HUES6 (cell line): ENCODE results near the gene RBM33.
"Not testable (repeated sequence)": the region's sequence is repeated elsewhere in the genome, so short reads cannot be mapped to it uniquely, and the experiment has no call there.

Experiments used
- H3K27ac ChIP-seq: 2 replicates; pipeline ENCODE4 v1.7.0; 2013; ENCODE audit warnings: low read depth, mild to moderate bottlenecking, low read length, inconsistent platforms
- H3K27me3 ChIP-seq: 2 replicates; pipeline ENCODE4 v1.6.1; 2013; ENCODE audit warnings: low read length; ENCODE audit not compliant: control insufficient read depth, insufficient read depth
- H3K36me3 ChIP-seq: 2 replicates; pipeline ENCODE4 v1.6.1; 2013; ENCODE audit warnings: low read length; ENCODE audit not compliant: control insufficient read depth, insufficient read depth
- H3K4me1 ChIP-seq: 2 replicates; pipeline ENCODE4 v1.6.1; 2013; ENCODE audit warnings: low read length; ENCODE audit not compliant: control insufficient read depth, insufficient read depth
- H3K4me3 ChIP-seq: 2 replicates; pipeline ENCODE4 v1.5.1; 2013; ENCODE audit warnings: low read depth, low read length
- H3K9ac ChIP-seq: one replicate; pipeline ENCODE4 v1.6.1; 2013; ENCODE audit warnings: mild to moderate bottlenecking, low read length
- H3K9me3 ChIP-seq: 2 replicates; pipeline ENCODE4 v1.6.1; 2013; ENCODE audit warnings: low read depth, low read length; ENCODE audit not compliant: control insufficient read depth, insufficient read depth

Gene RBM33

DNA sequence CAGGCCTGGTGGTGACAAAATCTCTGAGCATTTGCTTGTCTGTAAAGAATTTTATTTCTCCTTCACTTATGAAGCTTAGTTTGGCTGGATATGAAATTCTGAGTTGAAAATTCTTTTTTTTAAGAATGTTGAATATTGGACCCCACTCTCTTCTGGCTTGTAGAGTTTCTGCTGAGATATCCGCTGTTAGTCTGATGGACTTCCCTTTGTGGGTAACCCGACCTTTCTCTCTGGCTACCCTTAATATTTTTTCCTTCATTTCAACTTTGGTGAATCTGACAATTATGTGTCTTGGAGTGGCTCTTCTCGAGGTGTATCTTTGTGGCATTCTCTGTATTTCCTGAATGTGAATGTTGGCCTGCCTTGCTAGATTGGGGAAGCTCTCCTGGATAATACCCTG lies 46.2 kb downstream of the RBM33 start:
- not testable (repeated sequence) for H3K4me3 ChIP-seq, H3K9me3 ChIP-seq, H3K4me1 ChIP-seq, H3K27me3 ChIP-seq, H3K9ac ChIP-seq, H3K27ac ChIP-seq, H3K36me3 ChIP-seq

DNA sequence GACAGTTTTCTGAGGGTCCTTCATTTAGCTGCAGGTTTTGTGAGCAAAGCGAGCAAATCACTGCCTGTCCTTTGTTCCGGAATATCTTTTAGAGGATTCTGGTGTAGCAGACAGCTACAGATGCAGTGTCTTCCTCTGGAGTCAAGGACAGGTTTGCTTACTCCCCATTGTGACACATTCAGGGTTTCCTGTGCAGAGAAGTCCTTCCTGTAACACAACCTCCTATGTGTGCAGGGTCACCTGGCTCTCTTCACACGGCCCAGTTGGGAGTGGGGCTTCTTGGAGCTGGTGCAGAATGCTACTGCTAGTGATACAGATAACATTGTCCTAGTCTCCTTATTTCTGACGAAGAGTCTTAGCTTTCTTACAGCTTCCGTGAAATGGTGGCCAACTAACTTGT lies 47.9 kb downstream of the RBM33 start:
- no peak overlapping the region for H3K4me3 ChIP-seq
- H3K27ac ChIP-seq = no peak overlapping the region
- no peaks in the 10 kb centered on the region for H3K27me3 ChIP-seq
- no peaks in the 10 kb centered on the region for H3K9me3 ChIP-seq
- H3K4me1 ChIP-seq = no peaks in the 10 kb centered on the region
- H3K36me3 ChIP-seq = 0 out of 2 replicates have a peak, but pooled peaks cover 2% of the 10 kb centered on the region
- no peak overlapping the region for H3K9ac ChIP-seq

DNA sequence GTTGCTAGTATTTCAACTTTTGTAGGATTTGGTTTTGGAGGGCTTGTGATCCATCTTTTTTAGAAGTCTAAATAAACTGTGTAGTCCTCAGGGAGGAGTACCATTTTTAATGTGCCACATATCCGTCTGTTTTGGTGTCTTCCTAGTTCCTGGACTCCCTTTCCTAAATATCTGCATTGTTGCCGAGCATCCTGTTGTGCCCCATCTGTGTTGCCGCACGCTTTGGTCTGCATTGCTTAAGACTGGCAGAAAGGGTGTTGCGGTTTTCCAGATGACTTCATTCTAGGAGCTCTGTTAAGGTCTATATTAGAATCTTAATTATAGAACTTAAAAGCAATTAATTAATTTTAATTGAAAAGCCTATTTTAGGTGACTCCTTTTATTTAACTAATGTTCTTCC lies 49.4 kb downstream of the RBM33 start:
- Histone ChIP-seq H3K4me1 (no peaks in the 10 kb centered on the region), H3K4me3 (no peak overlapping the region), H3K9me3 (no peaks in the 10 kb centered on the region)

DNA sequence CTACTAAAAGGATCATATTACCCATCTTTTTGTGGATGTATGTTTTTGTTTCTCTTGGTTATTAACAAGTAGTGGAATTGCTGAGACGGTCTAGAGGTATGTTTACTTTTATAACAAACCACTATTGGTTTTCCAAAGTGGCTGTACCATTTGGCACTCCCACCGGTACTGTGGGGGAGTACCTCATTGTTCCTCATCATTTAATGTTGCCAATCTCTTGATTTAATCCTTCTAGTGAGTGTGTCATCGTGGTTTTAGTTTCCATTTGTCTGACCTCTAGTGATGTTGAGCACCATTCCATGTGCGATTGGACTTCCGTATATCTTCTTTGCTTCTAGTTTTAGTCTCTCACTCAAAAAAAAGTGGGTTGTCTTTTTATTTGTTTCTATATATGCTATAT lies 50.4 kb downstream of the RBM33 start:
- H3K9me3 ChIP-seq = no peaks in the 10 kb centered on the region
- H3K27me3 ChIP-seq = no peaks in the 10 kb centered on the region
- peaks cover 7% of the 10 kb centered on the region; the same call in 1 of the 2 replicates for H3K4me1 ChIP-seq
- no peak overlapping the region for H3K27ac ChIP-seq
- no peak overlapping the region for H3K9ac ChIP-seq
- no peak overlapping the region for H3K4me3 ChIP-seq
- H3K36me3 ChIP-seq = 0 out of 2 replicates have a peak, but pooled peaks cover 2% of the 10 kb centered on the region

More for the DNA sequence above, 49.4 kb downstream of the RBM33 start:
- H3K27ac ChIP-seq = no peak overlapping the region
- 0 out of 2 replicates have a peak, but pooled peaks cover 2% of the 10 kb centered on the region for H3K36me3 ChIP-seq
- H3K9ac ChIP-seq = no peak overlapping the region
- H3K27me3 ChIP-seq = no peaks in the 10 kb centered on the region

DNA sequence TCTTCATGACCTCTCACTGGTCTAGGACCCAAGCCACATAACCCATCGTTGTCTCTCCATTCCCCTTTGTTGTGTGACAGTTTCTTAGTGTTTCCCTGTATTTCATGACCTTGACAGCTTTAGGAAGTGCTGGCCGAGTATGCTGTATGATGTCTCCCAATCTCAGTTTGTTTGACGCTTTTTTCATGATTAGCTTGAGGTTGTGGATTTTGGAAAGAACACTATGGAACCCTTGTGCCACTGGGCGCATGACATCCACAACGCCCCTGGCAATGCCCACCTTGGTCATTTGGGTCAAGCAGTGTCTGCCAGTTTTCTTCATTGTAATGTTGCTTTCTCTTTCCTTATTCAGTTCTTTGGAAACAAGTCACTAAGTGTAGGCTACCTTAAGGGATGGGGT lies 52.3 kb downstream of the RBM33 start:
- H3K4me1 ChIP-seq = peaks cover 7% of the 10 kb centered on the region; the same call in 1 of the 2 replicates
- H3K27me3 ChIP-seq = no peaks in the 10 kb centered on the region
- no peak overlapping the region for H3K27ac ChIP-seq
- no peaks in the 10 kb centered on the region for H3K9me3 ChIP-seq
- peaks cover 15% of the 10 kb centered on the region for H3K36me3 ChIP-seq
- H3K9ac ChIP-seq = no peak overlapping the region
- no peak overlapping the region for H3K4me3 ChIP-seq

DNA sequence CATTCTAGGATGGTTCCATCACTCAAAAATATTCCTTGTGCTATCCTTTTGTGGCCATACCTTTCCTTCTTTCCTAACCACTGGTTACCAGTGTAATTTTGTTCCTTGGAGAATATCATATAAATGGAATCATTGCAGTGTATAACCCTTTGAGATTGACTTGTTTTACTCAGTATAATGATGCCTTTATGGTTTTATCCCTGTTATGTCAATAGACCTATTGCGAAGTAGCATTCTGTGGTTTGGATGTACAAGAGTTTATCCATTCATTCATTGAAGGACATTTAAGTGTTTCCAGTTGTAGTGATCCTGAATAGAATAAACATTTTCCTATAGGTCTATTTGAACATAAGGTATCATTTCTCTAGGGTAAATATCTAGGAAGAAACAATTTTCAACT lies 54.2 kb downstream of the RBM33 start:
- Histone ChIP-seq H3K27ac (no peak overlapping the region), H3K4me3 (no peak overlapping the region), H3K36me3 (peaks cover 33% of the 10 kb centered on the region), H3K9ac (no peak overlapping the region), H3K4me1 (peaks cover 7% of the 10 kb centered on the region; the same call in 1 of the 2 replicates), H3K9me3 (no peaks in the 10 kb centered on the region), H3K27me3 (no peaks in the 10 kb centered on the region)

DNA sequence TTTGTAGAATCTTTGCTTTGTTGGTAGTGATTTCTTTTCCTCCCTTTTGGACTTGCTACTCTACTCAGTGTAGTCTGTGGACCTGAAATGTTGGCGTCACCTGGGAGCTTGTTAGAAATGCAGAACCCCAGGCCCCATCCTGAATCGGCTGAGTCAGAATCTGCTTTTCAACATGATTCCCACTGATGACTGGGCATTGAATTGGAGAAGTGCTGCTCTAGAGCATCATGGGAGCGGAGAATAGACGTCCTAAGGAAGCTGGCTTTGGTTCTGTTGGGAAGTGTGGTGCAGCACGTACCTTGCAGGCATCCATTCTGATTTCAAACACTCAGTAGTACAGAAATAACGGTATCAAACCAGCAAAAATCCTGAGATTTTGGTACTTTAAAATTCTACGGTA lies 54.7 kb downstream of the RBM33 start:
- Histone ChIP-seq H3K27ac (no peak overlapping the region), H3K9ac (no peak overlapping the region), H3K4me1 (peaks cover 7% of the 10 kb centered on the region; the same call in 1 of the 2 replicates), H3K27me3 (no peaks in the 10 kb centered on the region), H3K4me3 (no peak overlapping the region), H3K9me3 (no peaks in the 10 kb centered on the region), H3K36me3 (peaks cover 38% of the 10 kb centered on the region)

DNA sequence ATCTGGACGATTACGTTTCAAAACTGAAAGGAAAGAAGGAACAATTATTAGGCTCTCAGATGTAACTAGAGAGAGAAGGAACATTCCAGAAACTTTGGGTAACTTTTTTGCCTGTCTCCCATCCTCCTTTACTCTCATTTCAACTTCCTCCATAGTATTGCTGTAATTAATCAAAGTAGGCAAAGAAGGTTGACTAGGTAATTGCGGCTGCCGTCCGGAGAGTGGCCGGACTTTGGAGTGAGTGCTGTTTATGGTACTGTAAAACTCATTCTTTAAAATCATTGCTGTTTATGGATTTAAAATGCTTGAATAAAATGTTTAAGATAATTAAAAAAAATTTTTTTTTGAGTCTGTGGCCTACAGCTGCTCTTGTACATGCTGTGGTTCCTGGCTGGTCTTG lies 56.4 kb downstream of the RBM33 start:
- Histone ChIP-seq H3K9me3 (no peaks in the 10 kb centered on the region), H3K9ac (no peak overlapping the region), H3K4me3 (no peak overlapping the region), H3K27ac (no peak overlapping the region), H3K36me3 (peaks cover 50% of the 10 kb centered on the region), H3K4me1 (peaks cover 7% of the 10 kb centered on the region; the same call in 1 of the 2 replicates), H3K27me3 (no peaks in the 10 kb centered on the region)

DNA sequence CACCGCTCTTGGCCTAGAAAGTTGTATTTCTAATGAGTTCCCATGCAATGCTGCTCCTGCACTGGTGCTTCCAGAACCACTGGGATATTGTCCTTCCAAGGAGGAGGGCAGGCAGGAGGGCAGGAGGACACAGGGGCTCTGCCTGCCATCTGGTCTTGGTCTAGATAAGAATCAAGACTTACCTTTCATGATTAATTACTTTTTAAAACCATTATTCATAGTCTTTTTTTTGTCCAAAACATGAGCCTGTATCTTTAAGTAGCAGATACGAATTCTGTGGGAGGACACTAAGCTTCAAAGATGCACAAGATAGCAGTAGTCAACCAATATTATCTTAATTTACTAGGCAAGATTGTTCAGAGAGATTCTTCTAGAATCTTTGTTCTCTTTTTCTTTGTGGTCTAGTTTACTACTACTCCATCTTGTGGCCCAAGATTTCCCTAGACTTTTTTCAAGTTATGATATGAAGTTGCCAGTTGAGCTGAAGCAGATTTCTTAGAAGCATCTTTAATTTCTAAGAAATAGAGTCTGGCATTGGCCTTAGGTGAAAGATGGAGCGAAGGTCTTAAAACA lies 57.6 kb downstream of the RBM33 start:
- H3K4me1 ChIP-seq = peaks cover 7% of the 10 kb centered on the region; the same call in 1 of the 2 replicates
- no peak overlapping the region for H3K27ac ChIP-seq
- H3K9me3 ChIP-seq = no peaks in the 10 kb centered on the region
- H3K4me3 ChIP-seq = no peak overlapping the region
- no peak overlapping the region for H3K9ac ChIP-seq
- no peaks in the 10 kb centered on the region for H3K27me3 ChIP-seq
- peaks cover 56% of the 10 kb centered on the region for H3K36me3 ChIP-seq

DNA sequence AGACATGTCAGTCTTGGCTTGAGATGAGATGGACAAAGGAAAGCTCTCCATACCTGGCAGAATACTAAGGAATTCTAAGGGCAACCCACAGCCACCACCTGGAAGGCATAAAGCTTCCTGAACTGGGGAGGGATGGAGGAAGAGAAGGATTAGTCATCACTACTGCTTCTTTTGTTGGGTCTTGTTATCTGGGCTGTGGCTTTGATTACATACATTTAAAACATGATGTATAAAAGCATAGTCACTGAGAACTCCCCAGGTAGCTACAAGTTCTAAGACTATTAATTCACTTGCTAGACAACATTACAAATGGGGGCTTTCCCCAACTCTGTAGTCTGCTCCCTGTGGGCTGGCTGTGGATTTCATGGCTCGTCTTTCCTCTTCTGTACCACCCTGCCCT lies 58.2 kb downstream of the RBM33 start:
- Histone ChIP-seq H3K27me3 (no peaks in the 10 kb centered on the region), H3K9ac (no peak overlapping the region), H3K9me3 (no peaks in the 10 kb centered on the region), H3K36me3 (peaks cover 62% of the 10 kb centered on the region), H3K4me3 (no peak overlapping the region), H3K4me1 (peaks cover 7% of the 10 kb centered on the region; the same call in 1 of the 2 replicates), H3K27ac (no peak overlapping the region)

DNA sequence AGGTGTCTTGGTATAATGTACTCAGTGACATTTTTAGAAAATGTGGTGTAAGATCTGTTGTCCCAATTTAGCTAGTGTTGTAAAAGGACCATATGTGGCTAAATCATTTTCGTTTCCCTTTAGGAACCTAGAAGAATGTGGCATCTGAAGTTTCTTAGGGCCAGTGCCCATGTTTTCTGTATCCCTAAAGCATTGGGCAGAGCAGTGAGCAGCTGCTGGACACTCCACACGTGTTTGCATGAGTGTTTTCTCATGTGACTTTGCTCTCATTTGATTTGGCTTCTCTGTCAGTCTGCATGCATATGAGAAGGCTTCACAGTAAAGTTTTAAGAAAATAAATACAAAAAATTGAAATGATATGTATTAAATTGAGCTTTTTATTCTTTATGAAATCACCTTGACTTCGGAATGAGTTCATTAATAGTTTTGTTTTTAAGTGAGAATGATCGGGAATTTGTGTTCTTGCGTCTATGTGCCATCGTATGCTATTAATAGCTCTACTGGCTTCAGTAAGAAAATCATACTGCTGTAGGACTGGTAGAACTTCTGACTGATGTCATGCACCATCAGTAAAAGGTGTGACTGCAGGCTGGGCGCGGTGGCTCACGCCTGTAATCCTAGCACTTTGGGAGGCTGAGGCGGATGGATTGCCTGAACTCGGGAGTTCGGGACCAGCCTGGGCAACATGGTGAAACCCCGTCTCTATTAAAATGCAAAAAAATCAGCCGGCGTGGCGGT lies 61.3 kb downstream of the RBM33 start:
- H3K27ac ChIP-seq = no peak overlapping the region
- no peak overlapping the region for H3K4me3 ChIP-seq
- H3K4me1 ChIP-seq = 0 out of 2 replicates have a peak, but pooled peaks cover 5% of the 10 kb centered on the region
- H3K27me3 ChIP-seq = no peaks in the 10 kb centered on the region
- H3K9me3 ChIP-seq = no peaks in the 10 kb centered on the region
- peaks cover 84% of the 10 kb centered on the region for H3K36me3 ChIP-seq
- H3K9ac ChIP-seq = no peak overlapping the region
